HG03159 (cell line): ENCODE results near the gene DLG2.
A peak's percentile ranks its signal among the peaks of the same experiment; 100 is the strongest.
"Not testable (repeated sequence)": the region's sequence is repeated elsewhere in the genome, so short reads cannot be mapped to it uniquely, and the experiment has no call there.

Experiments used
- ATAC-seq: cut with Tn5 transposase; IDR thresholded peaks from one replicate; pipeline ENCODE4 v1.9.1; 2021; ENCODE audit warnings: mild to moderate bottlenecking, moderate library complexity; ENCODE audit not compliant: unreplicated experiment

DLG2 gene

GRCh38 chr11:85647078-85647477, 19.9 kb upstream of the DLG2 start:
- ATAC-seq = no peak

DNA sequence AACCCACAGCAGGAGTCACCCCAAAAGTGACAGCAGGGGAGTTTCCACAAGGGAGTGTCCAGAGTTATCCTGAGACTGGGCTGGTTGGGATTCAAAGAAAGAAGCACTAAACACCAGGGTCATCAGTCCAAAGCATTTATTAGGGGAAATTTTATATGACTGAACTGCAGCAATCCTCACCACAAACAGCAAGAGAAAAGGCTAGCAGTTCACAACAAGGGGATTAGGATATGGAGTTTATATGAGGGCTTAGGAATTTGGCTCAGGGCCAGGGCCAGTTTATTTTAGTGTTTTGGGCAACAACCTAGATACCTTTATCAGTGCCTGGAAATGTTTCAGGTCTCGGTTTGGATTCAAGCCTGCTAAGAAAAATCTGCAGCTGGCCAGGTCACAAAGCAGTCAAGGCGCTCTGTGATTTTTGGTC, 16.1 kb upstream of the DLG2 start:
- no peak for ATAC-seq

DNA sequence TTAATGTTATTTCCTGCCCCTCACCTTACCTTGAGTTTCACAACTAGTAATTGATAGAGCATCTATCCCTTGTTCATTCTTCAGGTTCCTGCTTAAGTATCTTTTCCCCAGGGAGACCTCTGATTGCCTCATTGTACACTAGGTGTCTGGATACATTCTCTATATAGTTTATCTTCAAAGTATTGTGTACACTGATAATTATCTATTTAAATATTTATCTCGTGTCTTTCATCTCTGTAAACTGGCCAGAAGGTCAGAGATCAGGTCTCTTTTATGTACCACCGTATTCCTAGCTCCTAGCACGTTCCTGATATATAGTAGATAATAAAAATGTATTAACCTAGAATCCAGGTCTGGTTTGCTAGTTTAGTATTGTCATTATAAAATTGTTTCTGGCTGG, 7.6 kb upstream of the DLG2 start:
- ATAC-seq = no peak

DNA sequence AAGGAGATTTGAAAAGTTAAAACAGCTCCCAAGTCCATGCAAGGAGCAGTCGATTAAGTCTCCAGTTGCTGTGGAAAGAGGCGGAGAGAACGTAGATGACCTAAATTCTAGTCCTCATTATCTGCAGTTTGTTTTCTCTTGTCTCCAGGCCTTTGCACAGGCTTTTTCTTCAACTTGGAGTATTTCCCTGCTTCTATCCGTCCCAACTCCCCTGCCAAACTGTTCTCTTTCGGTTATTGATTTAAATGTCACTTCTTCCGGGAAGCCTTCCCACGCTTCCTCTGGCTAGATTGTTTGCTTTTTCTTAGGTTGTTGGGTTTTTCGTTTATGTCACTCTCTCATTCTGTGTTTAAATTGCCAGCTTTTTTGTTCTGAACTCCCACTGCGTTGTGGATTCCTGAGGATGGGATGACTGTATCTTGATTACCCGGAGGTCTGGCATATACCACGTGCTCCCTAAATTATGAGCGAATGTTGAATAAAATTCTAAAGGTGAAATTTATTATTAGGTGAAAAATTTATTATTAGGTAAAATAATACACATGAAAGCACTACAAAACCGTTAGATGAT, 1.7 kb upstream of the DLG2 start:
- peak; percentile 6 for ATAC-seq

- ATAC-seq = peak; percentile 99
These were observed 1.0 kb upstream of the DLG2 start, which contains the start of gene TMEM126B for GRCh38 chr11:85627998-85628770. TSS of gene TMEM126B (plus strand) at chr11:85628593. CDS start at chr11:85628608, 15 bp downstream.

DNA sequence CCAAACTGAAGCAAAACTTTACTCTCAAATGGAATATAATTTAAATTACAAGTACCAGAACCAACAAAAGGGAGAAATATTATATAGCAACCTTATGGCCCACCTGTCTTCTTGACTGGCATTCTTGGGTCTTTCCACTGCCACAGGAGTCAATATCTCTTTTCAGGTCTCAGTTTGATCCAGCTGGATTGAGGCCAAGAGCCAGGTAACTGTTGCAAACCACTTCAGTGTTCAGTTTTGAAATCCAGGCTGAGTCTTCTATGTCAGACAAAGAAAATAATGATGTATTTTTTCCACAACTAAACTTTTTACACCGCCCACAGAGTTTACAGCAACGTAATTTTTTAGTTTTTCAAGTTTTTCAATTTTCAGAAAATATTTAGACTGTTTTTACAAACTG, 648 bp downstream of the DLG2 start:
- no peak for ATAC-seq

DNA sequence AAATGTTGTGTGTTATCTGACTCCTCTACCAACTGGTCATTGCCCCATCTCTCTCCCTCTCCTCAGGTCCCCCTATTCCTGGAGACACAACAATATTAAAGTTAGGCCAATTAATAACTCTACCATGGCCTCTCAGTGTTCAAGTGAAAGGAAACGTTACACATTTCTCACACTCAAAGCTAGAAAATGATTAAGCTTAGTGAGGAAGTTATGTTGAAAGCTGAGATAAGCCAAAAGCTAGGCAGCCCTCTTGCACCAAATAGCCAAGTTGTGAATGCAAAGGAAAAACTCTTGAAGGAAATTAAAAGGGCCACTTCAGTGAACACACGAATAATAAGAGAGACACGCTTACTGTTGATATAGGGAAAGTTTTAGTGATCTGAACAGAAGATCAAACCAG, 6.9 kb downstream of the DLG2 start:
- no peak for ATAC-seq

DNA sequence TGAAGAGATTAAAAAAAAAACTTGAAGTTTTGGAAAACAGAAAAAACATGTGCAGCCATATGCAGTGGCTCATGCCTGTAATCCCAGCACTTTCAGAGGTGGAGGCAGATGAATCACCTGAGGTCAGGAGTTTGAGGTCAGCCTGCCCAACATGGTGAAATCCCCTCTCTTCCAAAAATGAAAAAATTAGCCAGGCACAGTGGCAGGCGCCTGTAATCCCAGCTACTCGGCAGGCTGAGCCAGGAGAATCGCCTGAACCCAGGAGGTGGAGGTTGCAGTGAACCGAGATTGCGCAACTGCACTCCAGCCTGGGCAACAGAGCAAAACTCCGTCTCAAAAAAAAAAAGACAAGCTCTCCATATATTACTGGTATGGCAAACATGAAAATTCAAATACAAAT, 7.6 kb downstream of the DLG2 start:
- ATAC-seq = no peak

- ATAC-seq = not testable (repeated sequence)
These were observed 15.5 kb downstream of the DLG2 start for GRCh38 chr11:85611643-85612042.

- not testable (repeated sequence) for ATAC-seq
These were observed 17.9 kb downstream of the DLG2 start for GRCh38 chr11:85609286-85609685.

GRCh38 chr11:85608621-85609020, 18.5 kb downstream of the DLG2 start:
- not testable (repeated sequence) for ATAC-seq

GRCh38 chr11:85606237-85606636, 20.9 kb downstream of the DLG2 start:
- not testable (repeated sequence) for ATAC-seq

DNA sequence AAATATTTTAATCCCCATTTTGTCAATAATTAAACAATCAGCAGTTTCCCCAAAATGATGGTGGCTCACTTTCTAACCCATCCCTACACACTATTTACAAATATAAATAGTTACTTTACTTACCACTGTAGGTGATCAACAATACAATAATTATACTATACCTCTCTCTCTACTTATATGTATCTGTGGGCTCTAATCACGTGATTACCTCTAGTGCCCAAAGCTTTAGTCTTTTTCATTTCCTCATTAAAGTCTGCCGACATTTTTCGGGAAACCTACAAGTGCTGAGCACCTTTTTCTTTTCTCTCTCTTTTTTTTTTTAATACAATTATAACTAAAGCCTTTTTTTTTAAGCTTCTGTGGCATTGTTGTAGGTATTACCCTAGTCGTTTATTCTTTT, 23.9 kb downstream of the DLG2 start:
- no peak for ATAC-seq

- ATAC-seq = no peak
These were observed 24.5 kb downstream of the DLG2 start for GRCh38 chr11:85602526-85603213.

- ATAC-seq = no peak
These were observed 28.1 kb downstream of the DLG2 start for GRCh38 chr11:85599083-85599482.

- ATAC-seq = no peak
These were observed 30.3 kb downstream of the DLG2 start for GRCh38 chr11:85596886-85597285.

DNA sequence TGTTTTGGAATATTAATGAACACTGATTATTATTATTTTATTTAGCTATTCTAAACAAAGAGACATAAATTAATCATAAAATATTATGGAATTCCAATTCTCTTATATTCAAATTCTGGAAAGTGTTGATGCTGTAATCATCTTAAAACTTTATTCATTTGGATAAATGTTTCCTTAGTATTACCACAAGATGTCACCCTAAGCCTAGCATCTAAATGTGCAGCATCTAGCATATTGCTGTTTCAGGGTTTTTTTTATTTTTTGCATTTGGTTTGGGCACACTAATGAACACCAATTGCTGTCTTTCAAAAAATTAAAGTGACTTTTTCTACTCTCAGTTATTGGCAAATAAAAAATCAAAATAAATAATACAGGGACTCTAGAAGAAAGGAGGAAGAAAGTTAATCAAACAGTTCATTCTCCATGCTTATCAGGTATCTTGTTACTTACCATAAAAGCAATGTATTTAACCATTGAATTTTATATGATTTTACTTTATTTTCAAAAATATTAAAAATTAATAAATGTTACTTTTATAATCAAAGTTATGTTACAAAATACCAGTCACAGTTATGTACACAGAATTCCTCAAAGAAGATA, 31.8 kb downstream of the DLG2 start:
- peak; percentile 60 for ATAC-seq

DNA sequence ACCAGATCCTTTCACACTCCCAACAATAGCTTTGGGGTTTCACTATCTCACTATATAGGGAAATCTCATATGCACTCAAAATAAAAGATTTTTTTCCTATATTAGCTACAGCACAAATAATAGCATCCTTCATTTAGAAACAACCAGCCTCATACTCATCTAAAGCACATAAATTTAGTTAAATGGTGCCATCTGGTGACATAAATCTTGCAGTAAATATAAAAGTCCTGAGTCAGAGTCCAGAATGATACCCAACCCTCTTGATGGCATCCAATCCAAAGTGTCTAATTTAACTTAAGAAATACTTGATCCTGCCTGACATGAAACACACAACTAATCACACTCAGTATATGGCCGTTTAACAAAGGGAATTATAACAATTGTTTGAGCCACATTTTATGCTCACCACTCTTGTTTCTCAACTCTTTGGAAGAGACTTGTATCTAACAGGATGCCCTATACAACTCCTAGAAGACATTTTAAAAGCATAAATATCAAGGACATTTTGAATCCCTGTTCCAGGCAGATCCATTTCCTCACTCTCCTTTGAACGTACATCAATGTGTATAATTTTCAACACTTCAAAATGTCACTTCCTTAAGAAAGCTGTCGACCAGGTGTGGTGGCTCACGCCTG, 36.2 kb downstream of the DLG2 start:
- peak; percentile 63 for ATAC-seq

GRCh38 chr11:85589373-85589772, 37.8 kb downstream of the DLG2 start:
- no peak for ATAC-seq

DNA sequence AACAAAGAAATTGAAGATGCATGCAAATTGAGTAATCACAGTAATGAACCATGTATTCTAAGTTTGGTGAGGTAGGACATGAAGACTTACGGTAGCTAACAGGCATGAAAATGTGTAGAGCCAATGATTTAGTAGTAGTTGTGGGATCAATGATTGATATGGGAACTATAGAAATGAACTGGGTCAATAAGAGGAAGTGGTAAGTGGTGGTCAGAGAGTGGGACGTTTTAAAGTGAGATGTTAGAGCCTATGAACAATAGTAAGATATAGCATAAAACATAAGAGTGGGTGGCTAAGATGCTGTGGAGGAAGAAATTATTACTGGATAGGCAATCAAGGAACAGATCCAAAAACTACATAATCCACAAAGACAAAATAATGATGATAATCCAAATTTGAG, 45.0 kb downstream of the DLG2 start:
- no peak for ATAC-seq

DNA sequence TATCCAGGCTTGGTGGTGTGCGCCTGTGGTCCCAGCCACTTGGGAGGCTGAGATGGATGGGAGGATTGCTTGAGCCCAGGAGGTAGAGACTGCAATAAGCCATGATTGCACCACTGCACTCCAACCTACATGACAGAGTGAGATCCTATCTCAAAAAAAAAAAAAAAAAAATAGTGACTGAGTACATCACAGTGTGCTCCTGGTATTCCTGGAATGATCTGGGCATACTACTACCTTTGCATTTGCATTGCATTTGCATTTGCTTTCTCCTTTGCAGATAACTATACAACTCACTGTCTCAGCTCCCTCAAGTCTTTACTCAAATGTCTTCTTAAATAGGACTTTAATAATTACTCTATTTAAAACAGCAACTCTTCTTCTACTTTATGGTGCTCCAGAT, 51.8 kb downstream of the DLG2 start:
- ATAC-seq = no peak
